Calu3 (cell line): ENCODE data around the gene TASL. TPM values are rescaled to one million over a fixed set of nuclear protein-coding genes. Genes with fewer than 3 reads are reported as not detected.

Experiments
- BruUV-seq: library from RNA; stranded (reverse); fragments of 400-500 nt; replicated peaks from 2 replicates; lab custom pipeline; 2021; lab: Mats Ljungman, UMichigan
- CTCF ChIA-PET: fragments of 300-600 bp; sonication (Branson Sonifier 250); formaldehyde crosslinking; loops from one replicate; lab custom pipeline; 2022; ENCODE audit warnings: antibody characterized with exemption; lab: Charles Lee
- DNase-seq: peaks from one replicate; pipeline ENCODE4 v3.0.0; 2022
- H3K27ac Mint-ChIP-seq: one replicate; pipeline ENCODE4 v1.8.0; 2022; ENCODE audit warnings: mixed read lengths; ENCODE audit not compliant: unreplicated experiment
- H3K27me3 Mint-ChIP-seq: one replicate; pipeline ENCODE4 v1.8.0; 2022; ENCODE audit warnings: mixed read lengths; ENCODE audit not compliant: unreplicated experiment
- H3K36me3 Mint-ChIP-seq: one replicate; pipeline ENCODE4 v1.8.0; 2022; ENCODE audit warnings: mild to moderate bottlenecking, moderate library complexity, mixed read lengths; ENCODE audit not compliant: insufficient read depth, unreplicated experiment
- H3K4me1 Mint-ChIP-seq: one replicate; pipeline ENCODE4 v1.8.0; 2022; ENCODE audit warnings: mild to moderate bottlenecking, low read depth, mixed read lengths; ENCODE audit not compliant: unreplicated experiment
- H3K4me3 Mint-ChIP-seq: one replicate; pipeline ENCODE4 v1.8.0; 2022; ENCODE audit warnings: mild to moderate bottlenecking, low read depth, moderate library complexity, mixed read lengths; ENCODE audit not compliant: unreplicated experiment
- H3K9me3 Mint-ChIP-seq: one replicate; pipeline ENCODE4 v1.8.0; 2022; ENCODE audit warnings: low read depth, mixed read lengths; ENCODE audit not compliant: unreplicated experiment
- intact Hi-C: fragments of 100-400 bp; cut with micrococcal nuclease; formaldehyde crosslinking; loops from one replicate; pipeline ENCODE4 v1.10.0; 2022; ENCODE audit not compliant: unreplicated experiment
- total RNA-seq: library from RNA; stranded (reverse); gene quantifications from 2 replicates; pipeline ENCODE4 v1.2.3, GENCODE V29; 2022
- TF ChIP-seq, protein P1 (sequence below): fragments of 200-600 bp; IDR thresholded peaks from one replicate; pipeline ENCODE4 v1.8.0; 2022; ENCODE audit warnings: antibody characterized with exemption; ENCODE audit not compliant: unreplicated experiment

Gene TASL
- total RNA-seq, 1 experiment from 2014 or later, result not detected

DNA sequence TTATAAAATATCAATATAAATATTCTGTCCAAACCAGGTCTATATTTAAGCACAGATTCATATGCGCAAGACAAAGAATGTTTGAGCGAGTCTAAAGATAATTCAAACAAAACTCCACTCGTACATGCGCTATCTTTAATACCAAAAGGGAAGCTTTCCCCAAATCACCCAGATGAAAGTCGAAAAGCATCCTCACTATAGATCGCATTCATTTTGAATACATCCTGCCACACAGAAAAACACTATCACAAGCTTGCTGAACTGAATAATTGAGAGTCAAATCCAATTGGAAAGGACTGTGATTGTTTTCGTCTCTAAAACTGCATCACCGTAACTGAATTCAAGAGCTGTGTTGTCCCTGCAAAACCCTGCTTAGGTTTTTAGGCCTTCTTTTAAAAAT, 685 bp downstream of the TASL start:
- CTCF ChIA-PET, result no interaction called here
- peaks cover 17% of the 10 kb centered on the region for H3K4me1 Mint-ChIP-seq
- intact Hi-C loops, result no loop called here
- no peaks in the 10 kb centered on the region for H3K9me3 Mint-ChIP-seq
- no TSS peak for BruUV-seq
- H3K27ac Mint-ChIP-seq, result no peak overlapping the region
- TF ChIP-seq, protein P1, sequence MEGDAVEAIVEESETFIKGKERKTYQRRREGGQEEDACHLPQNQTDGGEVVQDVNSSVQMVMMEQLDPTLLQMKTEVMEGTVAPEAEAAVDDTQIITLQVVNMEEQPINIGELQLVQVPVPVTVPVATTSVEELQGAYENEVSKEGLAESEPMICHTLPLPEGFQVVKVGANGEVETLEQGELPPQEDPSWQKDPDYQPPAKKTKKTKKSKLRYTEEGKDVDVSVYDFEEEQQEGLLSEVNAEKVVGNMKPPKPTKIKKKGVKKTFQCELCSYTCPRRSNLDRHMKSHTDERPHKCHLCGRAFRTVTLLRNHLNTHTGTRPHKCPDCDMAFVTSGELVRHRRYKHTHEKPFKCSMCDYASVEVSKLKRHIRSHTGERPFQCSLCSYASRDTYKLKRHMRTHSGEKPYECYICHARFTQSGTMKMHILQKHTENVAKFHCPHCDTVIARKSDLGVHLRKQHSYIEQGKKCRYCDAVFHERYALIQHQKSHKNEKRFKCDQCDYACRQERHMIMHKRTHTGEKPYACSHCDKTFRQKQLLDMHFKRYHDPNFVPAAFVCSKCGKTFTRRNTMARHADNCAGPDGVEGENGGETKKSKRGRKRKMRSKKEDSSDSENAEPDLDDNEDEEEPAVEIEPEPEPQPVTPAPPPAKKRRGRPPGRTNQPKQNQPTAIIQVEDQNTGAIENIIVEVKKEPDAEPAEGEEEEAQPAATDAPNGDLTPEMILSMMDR, result no peak
- H3K36me3 Mint-ChIP-seq, result no peaks in the 10 kb centered on the region
- no peak overlapping the region for H3K4me3 Mint-ChIP-seq
- H3K27me3 Mint-ChIP-seq, result no peaks in the 10 kb centered on the region
- DNase-seq, result no peak

DNA sequence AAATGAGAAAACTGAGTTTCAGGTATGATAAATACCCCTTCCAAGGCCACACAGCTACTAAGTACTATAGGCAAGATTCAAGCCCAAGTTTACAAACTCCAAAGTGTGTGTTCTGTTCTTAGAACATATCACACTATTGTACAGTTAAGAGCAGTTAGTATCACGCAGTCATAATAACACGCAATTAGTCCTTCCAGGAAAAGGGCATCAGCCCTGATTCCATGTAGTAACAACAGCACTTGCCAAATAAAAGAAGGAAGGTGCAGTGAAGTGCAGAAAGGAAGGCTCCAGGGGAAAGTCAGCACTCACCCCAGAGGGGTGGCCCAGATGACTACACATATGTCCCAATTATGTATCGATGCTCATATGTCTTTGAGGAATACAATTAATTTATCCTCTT, 4.4 kb downstream of the TASL start:
- CTCF ChIA-PET, result no interaction called here
- no peak for DNase-seq
- peaks cover 25% of the 10 kb centered on the region for H3K4me1 Mint-ChIP-seq
- intact Hi-C loops, result no loop called here
- no peaks in the 10 kb centered on the region for H3K36me3 Mint-ChIP-seq
- no peaks in the 10 kb centered on the region for H3K9me3 Mint-ChIP-seq
- no peak overlapping the region for H3K27ac Mint-ChIP-seq
- no peaks in the 10 kb centered on the region for H3K27me3 Mint-ChIP-seq
- no TSS peak for BruUV-seq
- TF ChIP-seq, protein P1, result no peak
- H3K4me3 Mint-ChIP-seq, result no peak overlapping the region

DNA sequence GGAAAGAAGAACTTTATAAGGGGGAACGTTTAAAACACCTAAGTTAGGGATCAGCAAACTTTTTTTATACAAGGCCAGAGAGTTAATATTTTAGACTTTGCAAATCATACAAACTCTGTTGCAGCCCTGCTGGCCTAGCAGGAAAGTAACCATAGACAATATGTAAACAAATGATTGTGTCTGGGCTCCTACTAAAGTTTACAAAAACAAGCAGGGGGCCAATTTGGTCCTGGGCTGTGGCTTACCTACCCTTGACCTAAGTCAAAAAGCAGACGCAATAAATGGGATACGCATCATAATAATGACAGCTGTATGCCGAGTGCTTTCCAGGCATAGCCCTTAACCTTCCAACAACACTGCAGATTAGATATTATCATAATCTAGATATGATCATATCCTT, 4.9 kb downstream of the TASL start:
- Mint-ChIP-seq H3K4me3 (no peak overlapping the region), H3K4me1 (peaks cover 25% of the 10 kb centered on the region), H3K36me3 (no peaks in the 10 kb centered on the region), H3K27ac (no peak overlapping the region), H3K27me3 (no peaks in the 10 kb centered on the region), H3K9me3 (no peaks in the 10 kb centered on the region)
- no peak for DNase-seq
- TF ChIP-seq, protein P1, result no peak
- intact Hi-C loops, result no loop called here
- no TSS peak for BruUV-seq
- CTCF ChIA-PET, result interaction anchor here (0.5 kb wide), 1 partner anchor 46 kb away, joined by 3 read pairs; no protein-coding TSS in a partner anchor

DNA sequence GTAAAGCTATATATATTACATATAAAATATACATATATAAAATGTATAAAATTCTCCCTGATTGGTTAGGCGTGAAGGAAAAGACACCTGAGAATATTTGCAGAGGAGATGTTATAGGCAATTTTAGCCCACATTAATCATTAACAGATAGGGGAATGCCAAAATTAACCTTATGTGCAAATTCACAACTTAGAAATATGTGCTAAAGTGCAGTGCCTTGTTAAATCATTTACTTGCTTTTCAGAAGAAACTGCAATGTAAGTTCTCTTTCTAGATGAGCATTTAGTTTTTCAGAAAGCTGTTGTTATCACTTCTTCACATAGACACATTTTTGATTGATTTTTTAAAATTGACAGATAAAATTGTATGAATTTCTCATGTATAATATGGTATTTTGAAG, 5.6 kb downstream of the TASL start:
- BruUV-seq, result no TSS peak
- CTCF ChIA-PET, result interaction anchor here (2.4 kb wide), 1 partner anchor 21 kb away, joined by 30 read pairs; no protein-coding TSS in a partner anchor
- intact Hi-C loops, result no loop called here
- H3K9me3 Mint-ChIP-seq, result no peaks in the 10 kb centered on the region
- no peak for DNase-seq
- H3K4me3 Mint-ChIP-seq, result no peak overlapping the region
- no peak overlapping the region for H3K27ac Mint-ChIP-seq
- H3K36me3 Mint-ChIP-seq, result no peaks in the 10 kb centered on the region
- peaks cover 25% of the 10 kb centered on the region for H3K4me1 Mint-ChIP-seq
- H3K27me3 Mint-ChIP-seq, result no peaks in the 10 kb centered on the region
- TF ChIP-seq, protein P1, result no peak
